ENCODE results near the gene ARHGAP15. TPM values are rescaled to one million over a fixed set of nuclear protein-coding genes. Genes with fewer than 3 reads are reported as not detected.

ARHGAP15 gene
- total and polyA plus RNA-seq, 12 donors: 4.7 to 33.8 (median 10.4) TPM

GRCh38 chr2:143635302-143635701 lies 506.1 kb downstream of the ARHGAP15 start:
- DNase-seq: no peak
- Histone ChIP-seq H3K9me3 (replicated peaks in 1 of 3) (peaks cover 0 to 4% (median 0%) of the 10 kb centered on the region in 3 donors), H3K36me3 (replicated peaks in 1 of 2) (no peaks in the 10 kb centered on the region), H3K4me3 (no peak overlapping the region), H3K27ac (no peak overlapping the region), H3K4me1 (replicated peaks in 1 of 2) (no peaks in the 10 kb centered on the region), H3K27me3 (no peaks in the 10 kb centered on the region)
- intact Hi-C loops (cut with DNase I): no loop called here
- WGBS, 4 donors: 71 to 82% (median 77%) methylated on average over 2 of the region's 2 CpGs
- TF ChIP-seq POLR2A (IDR thresholded peaks at IDR 0.05) (no peak), CTCF (IDR thresholded peaks at IDR 0.05) (no peak)

GRCh38 chr2:143635936-143636335 lies 506.7 kb downstream of the ARHGAP15 start:
- H3K4me1 ChIP-seq (replicated peaks in 1 of 2): no peaks in the 10 kb centered on the region
- TF ChIP-seq POLR2A (IDR thresholded peaks at IDR 0.05) (no peak), CTCF (IDR thresholded peaks at IDR 0.05) (no peak)
- H3K9me3 ChIP-seq (replicated peaks in 1 of 3): peaks cover 0 to under 1% (median 0%) of the 10 kb centered on the region in 3 donors
- no peaks in the 10 kb centered on the region for H3K27me3 ChIP-seq
- WGBS, 4 donors: 82 to 90% (median 85%) methylated on average over 2 of the region's 2 CpGs
- no peak overlapping the region for H3K4me3 ChIP-seq
- H3K27ac ChIP-seq: no peak overlapping the region
- no peaks in the 10 kb centered on the region for H3K36me3 ChIP-seq (replicated peaks in 1 of 2)
- intact Hi-C loops (cut with DNase I): no loop called here
- no peak for DNase-seq

DNA sequence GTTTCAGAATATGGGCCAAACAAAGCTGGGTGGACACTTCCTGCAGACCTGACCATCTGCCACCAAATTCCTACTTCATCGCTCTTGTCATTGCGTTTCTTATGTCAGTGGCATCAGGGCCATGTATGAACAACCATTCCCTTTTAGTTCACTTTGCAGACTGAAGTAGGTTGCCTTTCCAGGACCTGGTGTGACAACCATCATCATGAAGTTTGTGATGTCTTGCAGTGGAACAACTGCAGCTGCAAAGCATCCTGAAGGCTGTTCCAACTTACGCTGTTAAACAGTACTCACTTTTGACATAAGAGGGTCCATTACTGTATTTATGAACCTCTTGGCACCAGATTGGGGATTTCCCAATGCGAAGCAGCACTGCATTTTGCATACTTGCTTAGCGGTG lies 511.6 kb downstream of the ARHGAP15 start:
- Histone ChIP-seq H3K4me1 (replicated peaks in 1 of 2) (no peaks in the 10 kb centered on the region), H3K36me3 (replicated peaks in 1 of 2) (no peaks in the 10 kb centered on the region), H3K9me3 (replicated peaks in 1 of 3) (no peaks in the 10 kb centered on the region), H3K4me3 (no peak overlapping the region), H3K27ac (no peak overlapping the region), H3K27me3 (no peaks in the 10 kb centered on the region)
- 76 to 86% (median 79%) methylated on average over 5 of the region's 5 CpGs for WGBS, 4 donors
- TF ChIP-seq CTCF (IDR thresholded peaks at IDR 0.05) (no peak), POLR2A (IDR thresholded peaks at IDR 0.05) (no peak)
- no peak for DNase-seq
- intact Hi-C loops (cut with DNase I): no loop called here

GRCh38 chr2:143645921-143646645 lies 516.9 kb downstream of the ARHGAP15 start:
- Histone ChIP-seq H3K27me3 (no peaks in the 10 kb centered on the region), H3K36me3 (replicated peaks in 1 of 2) (no peaks in the 10 kb centered on the region), H3K27ac (no peak overlapping the region), H3K9me3 (replicated peaks in 1 of 3) (no peaks in the 10 kb centered on the region), H3K4me3 (no peak overlapping the region), H3K4me1 (replicated peaks in 1 of 2) (no peaks in the 10 kb centered on the region)
- 65 to 86% (median 75%) methylated on average over 5 of the region's 5 CpGs for WGBS, 4 donors
- DNase-seq: no peak
- TF ChIP-seq POLR2A (IDR thresholded peaks at IDR 0.05): no peak
- no peak for TF ChIP-seq CTCF (IDR thresholded peaks at IDR 0.05)
- intact Hi-C loops (cut with DNase I): no loop called here

Data from adrenal gland (tissue), 12 donors.